ENCODE results near the gene CHPF2.
A peak's percentile ranks its signal among the peaks of the same experiment; 100 is the strongest.

Gene CHPF2, protein sequence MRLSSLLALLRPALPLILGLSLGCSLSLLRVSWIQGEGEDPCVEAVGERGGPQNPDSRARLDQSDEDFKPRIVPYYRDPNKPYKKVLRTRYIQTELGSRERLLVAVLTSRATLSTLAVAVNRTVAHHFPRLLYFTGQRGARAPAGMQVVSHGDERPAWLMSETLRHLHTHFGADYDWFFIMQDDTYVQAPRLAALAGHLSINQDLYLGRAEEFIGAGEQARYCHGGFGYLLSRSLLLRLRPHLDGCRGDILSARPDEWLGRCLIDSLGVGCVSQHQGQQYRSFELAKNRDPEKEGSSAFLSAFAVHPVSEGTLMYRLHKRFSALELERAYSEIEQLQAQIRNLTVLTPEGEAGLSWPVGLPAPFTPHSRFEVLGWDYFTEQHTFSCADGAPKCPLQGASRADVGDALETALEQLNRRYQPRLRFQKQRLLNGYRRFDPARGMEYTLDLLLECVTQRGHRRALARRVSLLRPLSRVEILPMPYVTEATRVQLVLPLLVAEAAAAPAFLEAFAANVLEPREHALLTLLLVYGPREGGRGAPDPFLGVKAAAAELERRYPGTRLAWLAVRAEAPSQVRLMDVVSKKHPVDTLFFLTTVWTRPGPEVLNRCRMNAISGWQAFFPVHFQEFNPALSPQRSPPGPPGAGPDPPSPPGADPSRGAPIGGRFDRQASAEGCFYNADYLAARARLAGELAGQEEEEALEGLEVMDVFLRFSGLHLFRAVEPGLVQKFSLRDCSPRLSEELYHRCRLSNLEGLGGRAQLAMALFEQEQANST

DNA sequence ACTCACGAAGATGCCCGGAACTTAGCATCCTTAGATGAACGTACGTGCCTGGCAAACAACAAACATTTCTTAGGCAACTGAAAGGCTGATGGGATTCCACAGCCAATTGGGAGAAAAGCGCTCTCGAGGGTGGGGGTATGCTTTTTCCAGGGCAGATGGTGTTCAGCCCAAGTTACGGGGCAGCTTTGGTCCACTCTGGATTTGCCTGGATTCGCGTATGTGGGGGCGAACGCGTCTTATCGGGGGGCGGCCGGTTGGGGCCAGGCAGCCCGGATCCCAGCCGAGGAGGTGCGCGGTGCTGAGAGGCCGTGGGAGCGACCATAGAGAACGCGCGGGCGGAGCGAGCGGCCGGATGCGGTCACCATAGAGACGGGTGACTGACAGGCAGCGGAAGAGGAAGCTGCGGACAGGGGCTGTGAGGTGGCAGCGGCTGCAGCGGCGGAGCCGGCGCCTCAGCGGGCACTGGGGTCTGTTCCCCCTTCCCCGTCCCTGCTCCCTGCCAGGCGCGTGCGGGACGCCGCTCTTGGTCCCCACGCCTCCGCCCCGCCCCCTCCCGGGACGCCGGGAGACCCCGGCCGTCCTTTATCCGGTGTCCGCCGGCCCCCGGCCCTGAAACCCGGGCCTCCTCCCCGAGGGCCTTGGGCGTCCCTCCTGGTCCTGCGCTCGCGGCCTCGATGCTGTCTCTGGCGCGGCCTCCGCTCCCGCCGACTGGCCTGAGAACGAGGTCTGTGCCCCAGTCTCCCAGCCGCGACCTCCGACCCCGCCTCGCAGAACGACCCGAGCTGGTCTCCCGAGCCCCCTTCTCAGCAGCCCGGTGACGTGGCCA, at the start of gene CHPF2:
Gene CHPF2, plus strand, starts transcription at position 393 of the 826 bp plus-strand sequence. CDS start 1,529 bp downstream, outside the sequence.
- Histone ChIP-seq H3K27ac (ENCODE audit: low read length) (peak within 1 kb of the TSS; percentile 86), H3K4me1 (ENCODE audit: control insufficient read depth in 1 of 2, insufficient read depth in 2 of 2, low read length in 2 of 2) (peaks cover 21 to 32% of the 10 kb centered on the region in 2 donors), H3K27me3 (ENCODE audit: low read depth, low read length) (no peaks in the 10 kb centered on the region), H3K4me3 (ENCODE audit: low read depth in 1 of 2, low read length in 2 of 2) (peak within 1 kb of the TSS; percentile 93 to 94), H3K36me3 (ENCODE audit: control insufficient read depth in 1 of 2, insufficient read depth in 2 of 2, low read length in 2 of 2) (peaks cover 12 to 19% of the 10 kb centered on the region in 2 donors), H3K9me3 (ENCODE audit: control insufficient read depth in 1 of 2, low read length in 2 of 2) (no peaks in the 10 kb centered on the region)

- no peaks in the 10 kb centered on the region for H3K36me3 ChIP-seq (ENCODE audit: control insufficient read depth in 1 of 2, insufficient read depth in 2 of 2, low read length in 2 of 2)
- H3K9me3 ChIP-seq (ENCODE audit: control insufficient read depth in 1 of 2, low read length in 2 of 2) = no peaks in the 10 kb centered on the region
- H3K4me3 ChIP-seq (ENCODE audit: low read depth in 1 of 2, low read length in 2 of 2) = no peak overlapping the region
- no peaks in the 10 kb centered on the region for H3K4me1 ChIP-seq (ENCODE audit: control insufficient read depth in 1 of 2, insufficient read depth in 2 of 2, low read length in 2 of 2)
- no peaks in the 10 kb centered on the region for H3K27me3 ChIP-seq (ENCODE audit: low read depth, low read length)
- no peak overlapping the region for H3K27ac ChIP-seq (ENCODE audit: low read length)
These were observed 46.3 kb upstream of the CHPF2 start for GRCh38 chr7:151185762-151186639.

GRCh38 chr7:151186640-151187408, 45.5 kb upstream of the CHPF2 start, which contains the start of gene ASB10:
Gene ASB10 (minus strand): TSS chr7:151187250. CDS start chr7:151187130, 120 bp downstream.
- no peaks in the 10 kb centered on the region for H3K4me1 ChIP-seq (ENCODE audit: control insufficient read depth in 1 of 2, insufficient read depth in 2 of 2, low read length in 2 of 2)
- H3K9me3 ChIP-seq (ENCODE audit: control insufficient read depth in 1 of 2, low read length in 2 of 2) = no peaks in the 10 kb centered on the region
- H3K27ac ChIP-seq (ENCODE audit: low read length) = no peak within 1 kb of the TSS
- H3K36me3 ChIP-seq (ENCODE audit: control insufficient read depth in 1 of 2, insufficient read depth in 2 of 2, low read length in 2 of 2) = no peaks in the 10 kb centered on the region
- no peaks in the 10 kb centered on the region for H3K27me3 ChIP-seq (ENCODE audit: low read depth, low read length)
- no peak within 1 kb of the TSS for H3K4me3 ChIP-seq (ENCODE audit: low read depth in 1 of 2, low read length in 2 of 2)

DNA sequence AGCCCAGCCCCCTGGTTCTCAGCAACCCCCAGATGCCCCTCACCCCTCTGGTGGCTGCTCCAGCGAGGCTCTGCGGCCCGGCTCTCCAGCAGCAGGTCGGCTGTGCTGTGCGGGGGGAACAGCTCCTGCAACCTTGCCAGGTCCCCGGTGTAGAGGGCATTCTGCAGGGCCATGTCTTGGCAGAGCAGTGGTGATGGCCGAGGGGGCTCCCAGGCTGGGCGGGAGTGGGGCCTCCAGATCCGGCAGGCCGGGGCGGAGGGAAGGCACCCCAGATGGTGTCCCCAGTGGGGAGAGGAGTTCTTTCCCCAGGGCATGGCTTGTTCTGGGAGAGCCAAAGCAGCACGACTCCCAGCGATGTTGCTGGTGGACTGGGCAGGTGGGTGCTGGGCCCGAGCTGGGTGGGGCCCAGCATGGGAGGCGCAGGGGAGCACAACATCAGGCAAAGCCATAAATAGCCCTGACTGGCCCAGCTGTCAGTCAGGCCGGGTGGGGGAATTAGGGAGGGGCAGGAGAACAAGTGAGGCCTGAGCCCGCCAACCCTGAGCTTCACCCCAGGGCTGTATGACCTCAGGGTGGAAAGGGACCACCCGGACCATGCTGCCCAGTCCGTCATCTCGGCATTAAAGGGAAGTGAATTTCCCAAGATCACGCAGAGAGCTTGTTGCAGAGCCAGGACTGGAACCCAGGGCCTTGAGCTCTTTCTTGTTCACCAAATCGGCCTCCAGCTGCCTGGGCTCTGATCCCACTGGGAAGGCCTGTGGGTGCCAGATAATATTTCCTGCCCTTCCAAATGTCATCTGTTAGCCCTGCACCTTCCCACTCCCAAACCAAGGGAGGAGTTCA, 44.7 kb upstream of the CHPF2 start:
- no peaks in the 10 kb centered on the region for H3K36me3 ChIP-seq (ENCODE audit: control insufficient read depth in 1 of 2, insufficient read depth in 2 of 2, low read length in 2 of 2)
- no peaks in the 10 kb centered on the region for H3K27me3 ChIP-seq (ENCODE audit: low read depth, low read length)
- H3K27ac ChIP-seq (ENCODE audit: low read length) = no peak overlapping the region
- H3K4me1 ChIP-seq (ENCODE audit: control insufficient read depth in 1 of 2, insufficient read depth in 2 of 2, low read length in 2 of 2) = no peaks in the 10 kb centered on the region
- no peak overlapping the region for H3K4me3 ChIP-seq (ENCODE audit: low read depth in 1 of 2, low read length in 2 of 2)
- no peaks in the 10 kb centered on the region for H3K9me3 ChIP-seq (ENCODE audit: control insufficient read depth in 1 of 2, low read length in 2 of 2)

DNA sequence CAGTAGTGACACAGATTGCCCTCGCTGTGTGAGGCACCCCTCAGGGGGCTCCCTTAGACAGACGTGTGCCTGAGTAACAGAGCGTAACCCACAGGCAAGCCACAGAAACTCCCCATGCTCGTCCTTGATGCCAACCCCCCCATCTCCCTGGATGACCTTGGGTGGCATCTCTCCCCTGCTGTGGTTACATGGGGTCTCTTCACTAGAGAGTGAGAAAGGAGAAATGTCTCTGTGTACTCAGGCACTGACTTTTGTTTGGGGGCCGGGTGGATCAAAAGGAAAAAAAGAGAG, 44.1 kb upstream of the CHPF2 start:
- Histone ChIP-seq H3K4me3 (ENCODE audit: low read depth in 1 of 2, low read length in 2 of 2) (no peak overlapping the region), H3K4me1 (ENCODE audit: control insufficient read depth in 1 of 2, insufficient read depth in 2 of 2, low read length in 2 of 2) (no peaks in the 10 kb centered on the region), H3K27me3 (ENCODE audit: low read depth, low read length) (no peaks in the 10 kb centered on the region), H3K9me3 (ENCODE audit: control insufficient read depth in 1 of 2, low read length in 2 of 2) (no peaks in the 10 kb centered on the region), H3K36me3 (ENCODE audit: control insufficient read depth in 1 of 2, insufficient read depth in 2 of 2, low read length in 2 of 2) (no peaks in the 10 kb centered on the region), H3K27ac (ENCODE audit: low read length) (no peak overlapping the region)

DNA sequence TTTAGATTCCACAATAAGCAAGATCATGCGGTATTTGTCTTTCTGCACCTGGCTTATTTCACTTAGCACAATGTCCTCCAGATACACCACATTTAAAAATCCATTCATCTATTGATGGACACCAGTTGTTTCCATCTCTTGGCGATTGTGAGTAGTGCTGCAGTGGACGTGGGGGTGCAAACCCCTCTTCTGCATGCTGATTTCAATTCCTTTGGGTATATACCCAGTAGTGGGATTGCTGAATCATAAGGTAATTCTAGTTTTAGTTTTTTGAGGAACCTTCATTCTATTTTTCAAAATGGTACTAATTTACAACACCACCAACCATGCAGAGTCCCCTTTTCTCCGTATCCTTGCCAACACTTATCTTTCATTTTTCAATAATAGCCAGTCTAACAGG, 43.2 kb upstream of the CHPF2 start:
- H3K27ac ChIP-seq (ENCODE audit: low read length) = no peak overlapping the region
- no peaks in the 10 kb centered on the region for H3K27me3 ChIP-seq (ENCODE audit: low read depth, low read length)
- H3K4me1 ChIP-seq (ENCODE audit: control insufficient read depth in 1 of 2, insufficient read depth in 2 of 2, low read length in 2 of 2) = no peaks in the 10 kb centered on the region
- no peak overlapping the region for H3K4me3 ChIP-seq (ENCODE audit: low read depth in 1 of 2, low read length in 2 of 2)
- no peaks in the 10 kb centered on the region for H3K36me3 ChIP-seq (ENCODE audit: control insufficient read depth in 1 of 2, insufficient read depth in 2 of 2, low read length in 2 of 2)
- no peaks in the 10 kb centered on the region for H3K9me3 ChIP-seq (ENCODE audit: control insufficient read depth in 1 of 2, low read length in 2 of 2)

DNA sequence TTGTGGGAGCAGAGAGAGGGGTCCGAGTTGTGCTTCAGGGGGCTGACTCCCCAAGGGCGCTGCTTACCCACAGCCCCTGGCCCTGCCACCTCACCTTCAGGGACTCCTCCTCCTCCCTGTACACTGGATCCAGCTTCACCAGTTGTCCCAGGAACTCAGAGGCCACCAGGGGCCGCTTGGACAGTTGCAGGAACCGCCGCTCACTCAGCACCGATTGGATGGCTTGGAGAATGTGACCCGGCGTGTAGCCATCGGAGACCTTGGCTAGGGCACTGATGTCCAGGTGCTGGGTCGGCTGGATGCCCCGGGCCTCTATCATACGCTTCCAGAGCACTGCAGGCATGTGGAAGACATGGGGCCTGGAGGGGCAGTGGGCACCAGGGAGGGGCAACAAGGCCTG, 40.7 kb upstream of the CHPF2 start:
- no peaks in the 10 kb centered on the region for H3K27me3 ChIP-seq (ENCODE audit: low read depth, low read length)
- H3K27ac ChIP-seq (ENCODE audit: low read length) = no peak overlapping the region
- no peak overlapping the region for H3K4me3 ChIP-seq (ENCODE audit: low read depth in 1 of 2, low read length in 2 of 2)
- no peaks in the 10 kb centered on the region for H3K4me1 ChIP-seq (ENCODE audit: control insufficient read depth in 1 of 2, insufficient read depth in 2 of 2, low read length in 2 of 2)
- no peaks in the 10 kb centered on the region for H3K9me3 ChIP-seq (ENCODE audit: control insufficient read depth in 1 of 2, low read length in 2 of 2)
- no peaks in the 10 kb centered on the region for H3K36me3 ChIP-seq (ENCODE audit: control insufficient read depth in 1 of 2, insufficient read depth in 2 of 2, low read length in 2 of 2)

DNA sequence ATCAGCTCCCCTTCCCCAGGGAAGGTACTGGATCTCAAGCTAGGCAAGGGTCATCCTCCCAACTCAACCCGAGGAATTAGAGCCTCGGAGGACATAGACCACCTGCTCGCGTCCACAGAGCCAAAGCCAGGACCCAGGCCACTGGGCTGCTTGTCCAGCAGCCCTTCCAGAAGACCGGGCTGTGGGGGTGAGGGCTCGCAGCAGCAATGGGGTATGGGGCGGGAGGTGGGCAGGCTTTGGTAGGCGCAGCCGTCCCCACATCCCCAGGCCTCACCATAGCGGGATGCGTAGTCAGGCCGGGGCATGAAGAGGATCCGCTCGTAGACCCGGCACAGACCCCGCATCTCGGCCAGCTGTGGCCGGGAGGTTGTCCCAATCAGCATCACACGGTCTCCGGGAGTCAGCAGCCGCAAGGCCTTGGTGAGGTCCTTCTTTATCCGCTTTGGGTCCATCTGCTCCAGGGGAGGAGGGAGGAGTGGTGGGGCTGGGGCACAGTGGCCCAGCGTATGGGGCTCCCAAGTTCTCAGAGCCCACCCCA, 40.2 kb upstream of the CHPF2 start:
- Histone ChIP-seq H3K9me3 (ENCODE audit: control insufficient read depth in 1 of 2, low read length in 2 of 2) (no peaks in the 10 kb centered on the region), H3K27ac (ENCODE audit: low read length) (no peak overlapping the region), H3K36me3 (ENCODE audit: control insufficient read depth in 1 of 2, insufficient read depth in 2 of 2, low read length in 2 of 2) (no peaks in the 10 kb centered on the region), H3K27me3 (ENCODE audit: low read depth, low read length) (no peaks in the 10 kb centered on the region), H3K4me3 (ENCODE audit: low read depth in 1 of 2, low read length in 2 of 2) (no peak overlapping the region), H3K4me1 (ENCODE audit: control insufficient read depth in 1 of 2, insufficient read depth in 2 of 2, low read length in 2 of 2) (no peaks in the 10 kb centered on the region)

- Histone ChIP-seq H3K36me3 (ENCODE audit: control insufficient read depth in 1 of 2, insufficient read depth in 2 of 2, low read length in 2 of 2) (no peaks in the 10 kb centered on the region), H3K9me3 (ENCODE audit: control insufficient read depth in 1 of 2, low read length in 2 of 2) (no peaks in the 10 kb centered on the region), H3K4me3 (ENCODE audit: low read depth in 1 of 2, low read length in 2 of 2) (no peak overlapping the region), H3K4me1 (ENCODE audit: control insufficient read depth in 1 of 2, insufficient read depth in 2 of 2, low read length in 2 of 2) (no peaks in the 10 kb centered on the region), H3K27ac (ENCODE audit: low read length) (no peak overlapping the region), H3K27me3 (ENCODE audit: low read depth, low read length) (no peaks in the 10 kb centered on the region)
These were observed 38.9 kb upstream of the CHPF2 start for GRCh38 chr7:151193203-151193978.
